AG10803 (cell line): ENCODE data around the gene PLCG2.

Experiments
- DNase-seq: peaks from one replicate; pipeline ENCODE4 v3.0.0; 2010; ENCODE audit warnings: low read depth
- H3K4me3 ChIP-seq: 2 replicates; pipeline ENCODE4 v1.5.1; 2011; ENCODE audit warnings: mild to moderate bottlenecking, low read length, control low read depth
- CTCF ChIP-seq: conservative IDR thresholded peaks from 2 replicates; pipeline ENCODE4 v1.5.1; 2011; ENCODE audit warnings: mild to moderate bottlenecking, low read length, control low read depth, inconsistent platforms

Gene PLCG2

DNA sequence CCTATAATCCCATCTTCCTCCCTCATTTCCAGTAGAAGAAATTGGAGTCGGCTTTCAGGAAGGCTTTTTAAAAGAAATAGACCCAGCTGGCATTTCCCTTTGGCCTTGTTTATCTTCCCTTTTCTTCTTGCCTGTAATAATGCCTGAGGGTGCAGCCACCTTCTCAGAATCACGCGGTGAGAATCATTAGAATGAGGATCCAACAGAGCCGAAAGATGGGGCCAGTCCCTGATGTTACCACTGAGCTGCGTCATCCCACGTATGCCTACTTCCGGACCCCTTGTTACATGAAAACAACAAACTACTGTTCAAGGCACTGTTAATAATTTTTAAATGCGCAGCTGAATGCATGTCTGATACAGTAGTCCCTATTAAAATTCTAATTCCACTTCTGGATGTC lies 208.0 kb downstream of the PLCG2 start:
- H3K4me3 ChIP-seq = no peak overlapping the region
- DNase-seq = no peak
- no peak for TF ChIP-seq CTCF

DNA sequence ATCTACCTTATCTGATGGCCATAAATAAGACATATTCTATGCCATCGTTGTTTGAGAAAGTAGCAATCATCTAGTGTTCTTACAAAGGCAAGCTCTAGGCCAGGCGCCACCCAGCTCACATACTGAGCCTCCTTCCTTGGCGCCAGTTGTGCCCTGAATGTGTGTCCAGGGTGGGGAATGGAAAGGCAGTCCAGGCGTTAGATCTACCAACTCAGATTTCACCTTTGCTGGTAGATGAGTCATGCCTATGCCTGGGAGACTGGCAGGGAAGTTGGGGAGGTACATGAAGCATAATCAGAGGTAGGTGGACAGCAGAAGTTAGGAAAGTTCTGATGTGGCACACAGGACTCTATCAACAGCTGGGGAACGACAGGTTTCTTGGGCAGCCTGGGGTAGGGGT lies 208.6 kb downstream of the PLCG2 start:
- no peak overlapping the region for H3K4me3 ChIP-seq
- no peak for TF ChIP-seq CTCF
- no peak for DNase-seq

DNA sequence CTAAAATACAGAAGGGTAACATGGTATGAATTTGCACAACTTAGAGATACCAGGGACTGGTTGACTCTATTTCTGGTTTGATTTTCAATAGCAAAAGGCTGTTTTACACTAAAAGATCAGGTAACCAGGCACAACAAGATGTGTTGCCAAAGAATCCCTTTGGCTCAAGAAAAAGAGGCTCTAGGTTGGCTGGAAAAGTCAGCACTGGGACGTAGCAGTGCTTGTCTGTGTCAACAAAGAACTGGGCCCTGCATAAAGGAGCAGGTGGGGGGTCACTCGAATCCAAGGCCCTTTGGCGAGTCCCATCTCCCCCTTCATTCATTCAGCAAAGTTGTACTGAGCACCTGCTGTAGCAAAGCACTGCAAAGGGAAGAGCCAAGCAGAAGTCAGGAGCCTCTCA lies 213.8 kb downstream of the PLCG2 start:
- H3K4me3 ChIP-seq = no peak overlapping the region
- DNase-seq = no peak
- TF ChIP-seq CTCF = no peak

DNA sequence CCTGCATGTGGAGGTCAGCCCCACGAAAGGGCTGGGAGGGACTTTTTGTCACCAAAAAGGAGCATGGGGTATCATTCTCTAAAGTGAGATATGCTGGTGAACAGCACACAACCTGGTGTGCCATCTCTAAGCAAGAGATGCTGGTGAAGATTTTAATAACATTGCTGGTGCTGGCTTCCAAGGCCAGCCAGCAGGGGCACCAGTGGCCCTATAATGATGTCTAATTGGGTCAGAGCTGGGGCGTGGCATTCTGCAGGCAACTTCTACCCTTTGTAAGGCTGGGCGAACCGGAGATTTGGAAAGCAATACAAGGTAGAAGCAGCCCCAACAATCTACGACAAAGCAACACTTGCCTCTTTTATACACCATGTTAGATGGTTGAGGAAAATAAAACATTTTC lies 215.4 kb downstream of the PLCG2 start:
- 0 out of 2 replicates have a peak, but pooled peaks have one; percentile 3 for TF ChIP-seq CTCF
- H3K4me3 ChIP-seq = no peak overlapping the region
- no peak for DNase-seq

DNA sequence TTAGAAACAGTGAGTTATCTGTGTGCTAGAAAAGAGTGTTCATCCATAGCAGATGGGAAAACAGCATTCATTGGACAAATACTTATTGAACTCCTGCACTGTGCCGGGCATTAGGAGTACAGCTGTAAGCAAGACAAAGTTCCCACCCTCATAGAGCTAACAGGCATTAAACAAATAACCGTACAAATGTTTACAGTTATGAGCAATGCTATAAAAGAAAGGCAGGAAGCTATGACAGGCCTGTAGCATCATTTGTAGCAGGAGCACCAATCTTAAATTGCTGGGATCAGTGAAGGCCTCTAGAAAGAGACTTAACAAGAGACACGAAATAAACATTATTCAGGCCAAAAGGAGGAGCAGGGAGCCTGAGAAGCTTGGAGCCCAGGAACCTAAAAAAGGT lies 216.6 kb downstream of the PLCG2 start:
- no peak overlapping the region for H3K4me3 ChIP-seq
- no peak for TF ChIP-seq CTCF
- DNase-seq = no peak

DNA sequence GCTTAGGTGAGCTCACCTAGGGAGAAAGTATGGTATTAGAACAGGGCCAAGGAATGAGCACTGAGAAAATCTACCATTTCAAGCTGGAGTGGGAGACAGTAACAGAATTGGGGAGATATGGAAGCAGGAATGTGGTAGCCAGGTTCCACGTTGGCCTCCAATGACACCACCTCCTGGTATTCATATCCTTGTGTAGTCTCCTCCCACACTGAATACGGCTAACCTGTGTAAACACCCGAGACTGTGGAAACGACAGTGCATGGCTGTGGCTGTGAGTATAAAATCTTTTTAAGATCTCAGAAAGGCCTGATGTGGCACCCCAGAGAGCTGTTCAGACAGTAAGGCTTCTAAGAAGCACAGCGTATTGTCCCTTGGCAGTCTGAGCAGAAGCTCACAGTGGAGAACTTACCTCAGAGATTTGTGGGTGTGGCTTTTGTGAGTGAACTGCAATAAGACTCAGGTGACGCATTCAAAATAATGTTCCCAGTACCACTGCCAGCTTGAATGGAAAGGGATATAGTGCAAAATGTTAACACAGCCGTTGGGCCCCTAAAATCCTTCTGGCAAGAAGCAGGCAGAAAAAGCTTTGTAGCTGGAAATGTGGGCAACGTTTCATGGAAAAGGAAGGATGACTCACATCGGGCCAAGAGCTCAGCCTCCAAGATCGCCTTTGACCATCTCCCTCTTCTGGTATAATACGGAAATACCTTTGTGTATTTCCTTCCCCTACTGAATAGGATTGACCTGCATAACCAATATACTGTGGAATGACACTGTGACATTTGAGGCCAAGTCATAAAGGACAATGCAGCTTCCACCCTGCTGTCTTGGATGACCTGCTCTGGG lies 217.8 kb downstream of the PLCG2 start:
- DNase-seq = peak; percentile 76
- TF ChIP-seq CTCF = peak; percentile 62
- no peak overlapping the region for H3K4me3 ChIP-seq

DNA sequence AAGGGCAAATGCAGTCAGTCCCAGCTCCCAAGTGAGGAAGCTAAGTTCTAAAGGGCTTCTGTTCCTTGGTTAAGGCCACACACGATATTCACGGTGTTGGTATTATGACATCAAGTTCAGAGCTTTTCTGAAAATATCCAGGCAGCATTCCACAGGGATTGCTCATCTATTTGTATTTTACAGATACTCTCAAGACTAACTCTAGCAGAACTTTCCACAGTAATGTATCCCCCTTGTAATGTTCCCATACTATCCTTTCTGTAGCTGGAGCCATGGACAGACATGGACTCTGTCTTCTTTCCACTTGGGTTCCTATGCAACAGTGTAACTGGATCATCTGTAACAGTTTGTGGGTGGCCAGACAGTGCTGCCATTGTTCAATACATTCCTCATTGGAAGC lies 218.6 kb downstream of the PLCG2 start:
- DNase-seq = peak; percentile 92
- no peak overlapping the region for H3K4me3 ChIP-seq
- no peak for TF ChIP-seq CTCF
